GM23338 (cell line): ENCODE measurements around the gene PCDHGA1.

Experiments
- CREB1 ChIP-seq: fragments of 250-450 bp; sonication (Bioruptor Pico); IDR thresholded peaks from 2 replicates; pipeline ENCODE4 v1.5.0; 2020; ENCODE audit warnings: low read depth, mild to moderate bottlenecking, moderate library complexity
- CTCF ChIP-seq, 2 experiments: fragments of 200-600 bp in 1 of 2; sonication (generic) in 1 of 2; conservative IDR thresholded peaks; 2 replicates each; pipeline versions ENCODE4 v1.5.1 to v1.6.1; 2016 to 2017; ENCODE audit warnings: antibody characterized with exemption in 2 of 2, low read depth in 2 of 2, mild to moderate bottlenecking in 2 of 2, moderate library complexity in 1 of 2
- ETS1 ChIP-seq: IDR thresholded peaks from 2 replicates; pipeline ENCODE4 v1.6.1; 2016; ENCODE audit warnings: antibody characterized with exemption
- EZH2 ChIP-seq: fragments of 200-600 bp; sonication (generic); IDR thresholded peaks from one replicate; pipeline ENCODE4 v1.8.0; 2017; ENCODE audit warnings: antibody characterized with exemption, mild to moderate bottlenecking, low read depth; ENCODE audit not compliant: unreplicated experiment
- EZH2phosphoT487 ChIP-seq: fragments of 200-600 bp; sonication (generic); IDR thresholded peaks from one replicate; pipeline ENCODE4 v1.8.1; 2018; ENCODE audit warnings: antibody characterized with exemption; ENCODE audit not compliant: unreplicated experiment
- NANOG ChIP-seq: IDR thresholded peaks from 2 replicates; pipeline ENCODE4 v1.6.1; 2016; ENCODE audit warnings: antibody characterized with exemption, borderline replicate concordance
- POLR2AphosphoS5 ChIP-seq: IDR thresholded peaks from 2 replicates; pipeline ENCODE4 v1.6.1; 2016; ENCODE audit warnings: antibody characterized with exemption, low read depth
- REST ChIP-seq: IDR thresholded peaks from one replicate; pipeline ENCODE4 v1.6.1; 2018; ENCODE audit warnings: antibody characterized with exemption; ENCODE audit not compliant: unreplicated experiment
- STAT1 ChIP-seq: IDR thresholded peaks from one replicate; pipeline ENCODE4 v1.6.1; 2016; ENCODE audit warnings: antibody characterized with exemption; ENCODE audit not compliant: unreplicated experiment
- ZNF114 ChIP-seq: fragments of 250-450 bp; sonication (Bioruptor Pico); IDR thresholded peaks from 2 replicates; pipeline ENCODE4 v1.5.0; 2020; ENCODE audit warnings: mild to moderate bottlenecking, moderate library complexity

- TF ChIP-seq POLR2AphosphoS5, result no peak
- no peak for TF ChIP-seq CTCF (conservative IDR thresholded peaks at IDR 0.05; ENCODE audit: low read depth in 2 of 2)
- TF ChIP-seq EZH2, result no peak
- TF ChIP-seq ETS1, result no peak
- TF ChIP-seq NANOG, result no peak
- no peak for TF ChIP-seq ZNF114 (CRISPR knock-in tag)
- no peak for TF ChIP-seq REST
- TF ChIP-seq CREB1 (CRISPR knock-in tag), result no peak
- no peak for TF ChIP-seq EZH2phosphoT487
- no peak for TF ChIP-seq STAT1
Observed at GRCh38 chr5:141342773-141343172, 12.5 kb downstream of the PCDHGA1 start.
